ENCODE measurements around the gene BRI3BP.

GRCh38 chr12:125056306-125056705 lies 62.9 kb downstream of the BRI3BP start:
- TF ChIP-seq CTCF (IDR thresholded peaks at IDR 0.05), result no peak
- TF ChIP-seq POLR2A (IDR thresholded peaks at IDR 0.05), result no peak

All from body of pancreas (tissue), 4 donors.